G401 (cell line): ENCODE measurements around the gene CABP5. TPM values are rescaled to one million over a fixed set of nuclear protein-coding genes. Genes with fewer than 3 reads are reported as not detected.

ENCODE experiments used
- DNase-seq: peaks from one replicate; pipeline ENCODE4 v3.0.0-alpha.2; 2015; ENCODE audit warnings: low spot score
- in situ Hi-C: cut with HindIII; loops from 2 replicates; pipeline ENCODE4 v1.10.0; 2016; ENCODE audit warnings: low sequenced_read_pairs, mixed read lengths
- total RNA-seq: library from RNA; depleted of rRNA; stranded (reverse); fragments of >200 nt; shearing (Covaris generic); gene quantifications from 2 replicates; pipeline ENCODE4 v1.2.3, GENCODE V29; 2014

CABP5 gene
- total RNA-seq, 1 experiment from 2014 or later = not detected

- in situ Hi-C loops = no loop called here
- no peak for DNase-seq
Measured at GRCh38 chr19:48041877-48042580, 1.9 kb downstream of the CABP5 start.

GRCh38 chr19:48036765-48037164 lies 7.1 kb downstream of the CABP5 start:
- no peak for DNase-seq
- in situ Hi-C loops = no loop called here

- in situ Hi-C loops = no loop called here
- DNase-seq = no peak
Measured at GRCh38 chr19:48033604-48034003, 10.3 kb downstream of the CABP5 start.

GRCh38 chr19:48030073-48030472 lies 13.8 kb downstream of the CABP5 start:
- no peak for DNase-seq
- in situ Hi-C loops = no loop called here

GRCh38 chr19:48029431-48029830 lies 14.4 kb downstream of the CABP5 start:
- no peak for DNase-seq
- in situ Hi-C loops = no loop called here

GRCh38 chr19:48025480-48025879 lies 18.4 kb downstream of the CABP5 start:
- in situ Hi-C loops = no loop called here
- DNase-seq = no peak

GRCh38 chr19:48023518-48023917 lies 20.4 kb downstream of the CABP5 start:
- in situ Hi-C loops = no loop called here
- DNase-seq = no peak

- no peak for DNase-seq
- in situ Hi-C loops = no loop called here
Measured at GRCh38 chr19:48023011-48023410, 20.9 kb downstream of the CABP5 start.

GRCh38 chr19:48020686-48021085 lies 23.2 kb downstream of the CABP5 start:
- no peak for DNase-seq
- in situ Hi-C loops = no loop called here

- DNase-seq = no peak
- in situ Hi-C loops = no loop called here
Measured at GRCh38 chr19:48010932-48011758, 32.7 kb downstream of the CABP5 start.

- in situ Hi-C loops = no loop called here
- no peak for DNase-seq
Measured at GRCh38 chr19:48006762-48007161, 37.1 kb downstream of the CABP5 start.

- in situ Hi-C loops = no loop called here
- DNase-seq = no peak
Measured at GRCh38 chr19:48004236-48004635, 39.6 kb downstream of the CABP5 start.

GRCh38 chr19:48000846-48001245 lies 43.0 kb downstream of the CABP5 start:
- in situ Hi-C loops = no loop called here
- DNase-seq = no peak

- in situ Hi-C loops = no loop called here
Measured at GRCh38 chr19:47998800-47999199, 45.1 kb downstream of the CABP5 start.

GRCh38 chr19:47996230-47996727 lies 47.6 kb downstream of the CABP5 start:
- DNase-seq = no peak
- in situ Hi-C loops = no loop called here

More at GRCh38 chr19:47998800-47999199, 45.1 kb downstream of the CABP5 start:
- no peak for DNase-seq

- in situ Hi-C loops = no loop called here
- DNase-seq = no peak
Measured at GRCh38 chr19:47994209-47994802, 49.6 kb downstream of the CABP5 start, which contains the start of gene ELSPBP1. ELSPBP1 (plus strand) TSS chr19:47994632; CDS start chr19:48008668, 14,036 bp downstream.

- no peak for DNase-seq
- in situ Hi-C loops = no loop called here
Measured at GRCh38 chr19:47992070-47992469, 51.8 kb downstream of the CABP5 start, which contains the start of gene BSPH1. BSPH1 (minus strand) TSS chr19:47992170; CDS start chr19:47992081, 89 bp downstream.

- no peak for DNase-seq
- in situ Hi-C loops = no loop called here
Measured at GRCh38 chr19:47991191-47991808, 52.6 kb downstream of the CABP5 start.
